ENCODE measurements around the gene HAND2.

GRCh38 chr4:173503330-173504180 lies 26.5 kb downstream of the HAND2 start:
- TF ChIP-seq POLR2A (IDR thresholded peaks at IDR 0.05) (no peak), CTCF (IDR thresholded peaks at IDR 0.05) (no peak)

Measured in lower leg skin (tissue), 3 donors.